Measurements from ENCODE around the gene BCL7A.

Gene BCL7A

DNA sequence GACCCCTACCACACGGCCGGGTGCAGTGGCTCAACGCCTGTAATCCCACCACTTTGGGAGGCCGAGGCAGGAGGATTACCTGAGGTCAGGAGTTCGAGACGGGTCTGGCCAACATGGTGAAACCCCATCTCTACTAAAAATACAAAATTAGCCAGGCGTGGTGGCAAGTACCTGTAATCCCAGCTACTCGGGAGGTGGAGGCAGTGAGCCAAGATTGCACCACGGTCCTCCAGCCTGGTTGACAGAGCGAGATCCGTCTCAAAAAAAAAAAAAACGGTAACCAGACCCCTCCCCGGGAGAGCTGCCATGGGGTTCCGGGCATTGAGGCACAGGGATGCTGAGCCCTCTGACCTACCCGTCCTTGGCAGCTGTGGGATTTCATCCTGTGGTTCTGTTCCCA is 21.8 kb downstream of the BCL7A start:
- peaks cover 44 to 93% of the 10 kb centered on the region in 2 donors for H3K36me3 ChIP-seq (replicated peaks in 1 of 2; ENCODE audit: control insufficient read depth in 2 of 2, insufficient read depth in 2 of 2, low read length in 2 of 2)

DNA sequence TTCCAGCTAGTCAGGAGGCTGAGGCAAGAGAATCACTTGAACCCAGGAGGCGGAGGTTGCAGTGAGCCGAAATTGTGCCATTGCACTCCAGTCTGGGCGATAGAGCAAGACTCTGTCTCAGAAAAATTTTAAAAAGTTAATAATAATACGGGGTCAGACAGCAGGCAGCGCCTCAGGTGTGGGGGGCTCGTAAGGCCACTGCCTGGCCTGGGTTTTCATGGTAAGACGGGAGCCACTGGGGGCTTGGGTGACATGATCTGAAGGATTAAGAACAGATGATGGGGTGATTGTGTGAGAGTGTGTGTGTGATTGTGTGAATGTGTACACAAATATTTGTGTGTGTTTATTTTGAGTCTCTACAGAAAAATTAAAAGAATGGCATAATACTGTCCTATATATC is 23.6 kb downstream of the BCL7A start:
- Histone ChIP-seq H3K4me3 (ENCODE audit: low read length in 2 of 2) (no peak overlapping the region), H3K4me2 (ENCODE audit: insufficient read depth, low read length, poor library complexity, severe bottlenecking) (no peak overlapping the region), H3K14ac (ENCODE audit: low read length) (no peak overlapping the region), H3K79me1 (ENCODE audit: low read depth, low read length) (peaks cover 9% of the 10 kb centered on the region), H2BK15ac (ENCODE audit: low read length) (no peak overlapping the region), H3K36me3 (replicated peaks in 1 of 2; ENCODE audit: control insufficient read depth in 2 of 2, insufficient read depth in 2 of 2, low read length in 2 of 2) (peaks cover 45 to 90% of the 10 kb centered on the region in 2 donors), H3K27ac (replicated peaks; ENCODE audit: low read length) (no peak overlapping the region), H2AFZ (ENCODE audit: low read length) (no peak overlapping the region), H3K18ac (ENCODE audit: low read length) (no peak overlapping the region), H2AK5ac (ENCODE audit: low read depth, low read length) (no peak overlapping the region), H3K9me3 (replicated peaks in 1 of 2; ENCODE audit: control insufficient read depth in 2 of 2, insufficient read depth in 1 of 2, low read depth in 1 of 2, low read length in 2 of 2) (peaks cover 0 to 11% of the 10 kb centered on the region in 2 donors), H3K9ac (ENCODE audit: low read depth, low read length, poor library complexity) (no peak overlapping the region), H4K91ac (ENCODE audit: low read depth, low read length, poor library complexity) (no peak overlapping the region), H3K27me3 (ENCODE audit: control insufficient read depth in 3 of 3, insufficient read depth in 3 of 3, low read depth in 1 of 3, low read length in 3 of 3) (no peaks in the 10 kb centered on the region), H3K23ac (ENCODE audit: low read depth, low read length, poor library complexity) (no peak overlapping the region), H2BK120ac (ENCODE audit: low read depth, low read length) (no peak overlapping the region), H2BK5ac (ENCODE audit: low read length) (no peak overlapping the region), H2BK12ac (ENCODE audit: low read length) (no peak overlapping the region), H3K4ac (ENCODE audit: low read length) (no peak overlapping the region), H4K8ac (ENCODE audit: low read depth, low read length) (no peak overlapping the region), H3K4me1 (ENCODE audit: control insufficient read depth in 2 of 2, insufficient read depth in 1 of 2, low read depth in 1 of 2, low read length in 2 of 2) (no peaks in the 10 kb centered on the region)
- DNase-seq (ENCODE audit: low spot score): no peak
- WGBS, 2 donors (ENCODE audit: extremely low coverage in 2 of 2, insufficient read length in 2 of 2, insufficient replicate concordance in 1 of 2): no CpG with 5 or more reads among the region's 7 CpGs

More for the DNA sequence above, 21.8 kb downstream of the BCL7A start:
- Histone ChIP-seq H3K4me3 (ENCODE audit: low read length in 2 of 2) (no peak overlapping the region), H2BK15ac (ENCODE audit: low read length) (no peak overlapping the region), H3K4me2 (ENCODE audit: insufficient read depth, low read length, poor library complexity, severe bottlenecking) (no peak overlapping the region), H3K79me1 (ENCODE audit: low read depth, low read length) (peaks cover 9% of the 10 kb centered on the region), H3K23ac (ENCODE audit: low read depth, low read length, poor library complexity) (no peak overlapping the region), H2BK5ac (ENCODE audit: low read length) (no peak overlapping the region), H3K14ac (ENCODE audit: low read length) (no peak overlapping the region), H3K4me1 (ENCODE audit: control insufficient read depth in 2 of 2, insufficient read depth in 1 of 2, low read depth in 1 of 2, low read length in 2 of 2) (no peaks in the 10 kb centered on the region), H3K27ac (replicated peaks; ENCODE audit: low read length) (no peak overlapping the region), H3K9me3 (replicated peaks in 1 of 2; ENCODE audit: control insufficient read depth in 2 of 2, insufficient read depth in 1 of 2, low read depth in 1 of 2, low read length in 2 of 2) (peaks cover 0 to 11% of the 10 kb centered on the region in 2 donors), H2BK12ac (ENCODE audit: low read length) (no peak overlapping the region), H3K9ac (ENCODE audit: low read depth, low read length, poor library complexity) (no peak overlapping the region), H2AK5ac (ENCODE audit: low read depth, low read length) (no peak overlapping the region), H2AFZ (ENCODE audit: low read length) (no peak overlapping the region), H3K27me3 (ENCODE audit: control insufficient read depth in 3 of 3, insufficient read depth in 3 of 3, low read depth in 1 of 3, low read length in 3 of 3) (no peaks in the 10 kb centered on the region), H4K91ac (ENCODE audit: low read depth, low read length, poor library complexity) (no peak overlapping the region), H3K4ac (ENCODE audit: low read length) (no peak overlapping the region), H4K8ac (ENCODE audit: low read depth, low read length) (no peak overlapping the region), H2BK120ac (ENCODE audit: low read depth, low read length) (no peak overlapping the region), H3K18ac (ENCODE audit: low read length) (no peak overlapping the region)
- WGBS, 2 donors (ENCODE audit: extremely low coverage in 2 of 2, insufficient read length in 2 of 2, insufficient replicate concordance in 1 of 2): no CpG with 5 or more reads among the region's 15 CpGs
- DNase-seq (ENCODE audit: low spot score): no peak

DNA sequence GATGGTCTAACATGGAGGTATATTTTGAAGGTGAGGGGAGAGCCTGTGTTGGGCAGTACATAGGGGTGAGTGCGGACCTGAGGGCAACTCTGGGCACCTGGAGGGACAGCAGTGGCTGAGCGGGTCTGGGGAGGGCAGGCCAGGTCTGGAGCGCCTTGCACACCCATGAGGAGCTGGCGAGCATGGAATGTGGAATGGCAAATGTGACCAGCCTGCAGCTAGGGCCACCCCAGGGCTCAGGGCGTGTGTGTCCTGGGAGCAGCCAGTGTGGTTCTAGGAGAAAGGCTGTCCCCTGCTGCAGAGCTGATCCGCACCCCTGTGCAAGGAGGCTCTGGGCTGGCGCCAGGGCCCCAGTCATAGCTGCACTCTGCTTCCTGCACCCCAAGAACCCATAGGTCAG is 24.5 kb downstream of the BCL7A start:
- Histone ChIP-seq H3K18ac (ENCODE audit: low read length) (no peak overlapping the region), H3K9ac (ENCODE audit: low read depth, low read length, poor library complexity) (no peak overlapping the region), H3K4me3 (ENCODE audit: low read length in 2 of 2) (peak overlapping the region in 1 of 2 donors; percentile 42), H3K9me3 (replicated peaks in 1 of 2; ENCODE audit: control insufficient read depth in 2 of 2, insufficient read depth in 1 of 2, low read depth in 1 of 2, low read length in 2 of 2) (peaks cover 0 to 11% of the 10 kb centered on the region in 2 donors), H2BK12ac (ENCODE audit: low read length) (no peak overlapping the region), H3K36me3 (replicated peaks in 1 of 2; ENCODE audit: control insufficient read depth in 2 of 2, insufficient read depth in 2 of 2, low read length in 2 of 2) (peaks cover 45 to 90% of the 10 kb centered on the region in 2 donors), H2AK5ac (ENCODE audit: low read depth, low read length) (no peak overlapping the region), H4K8ac (ENCODE audit: low read depth, low read length) (no peak overlapping the region), H3K27me3 (ENCODE audit: control insufficient read depth in 3 of 3, insufficient read depth in 3 of 3, low read depth in 1 of 3, low read length in 3 of 3) (no peaks in the 10 kb centered on the region), H2BK5ac (ENCODE audit: low read length) (no peak overlapping the region), H2BK15ac (ENCODE audit: low read length) (no peak overlapping the region), H3K4me1 (ENCODE audit: control insufficient read depth in 2 of 2, insufficient read depth in 1 of 2, low read depth in 1 of 2, low read length in 2 of 2) (no peaks in the 10 kb centered on the region), H3K4me2 (ENCODE audit: insufficient read depth, low read length, poor library complexity, severe bottlenecking) (no peak overlapping the region), H3K4ac (ENCODE audit: low read length) (no peak overlapping the region), H2AFZ (ENCODE audit: low read length) (no peak overlapping the region), H3K79me1 (ENCODE audit: low read depth, low read length) (peaks cover 7% of the 10 kb centered on the region), H3K14ac (ENCODE audit: low read length) (no peak overlapping the region), H2BK120ac (ENCODE audit: low read depth, low read length) (no peak overlapping the region), H4K91ac (ENCODE audit: low read depth, low read length, poor library complexity) (no peak overlapping the region), H3K23ac (ENCODE audit: low read depth, low read length, poor library complexity) (no peak overlapping the region), H3K27ac (replicated peaks; ENCODE audit: low read length) (no peak overlapping the region)
- no CpG with 5 or more reads among the region's 7 CpGs for WGBS, 2 donors (ENCODE audit: extremely low coverage in 2 of 2, insufficient read length in 2 of 2, insufficient replicate concordance in 1 of 2)
- DNase-seq (ENCODE audit: low spot score): no peak

DNA sequence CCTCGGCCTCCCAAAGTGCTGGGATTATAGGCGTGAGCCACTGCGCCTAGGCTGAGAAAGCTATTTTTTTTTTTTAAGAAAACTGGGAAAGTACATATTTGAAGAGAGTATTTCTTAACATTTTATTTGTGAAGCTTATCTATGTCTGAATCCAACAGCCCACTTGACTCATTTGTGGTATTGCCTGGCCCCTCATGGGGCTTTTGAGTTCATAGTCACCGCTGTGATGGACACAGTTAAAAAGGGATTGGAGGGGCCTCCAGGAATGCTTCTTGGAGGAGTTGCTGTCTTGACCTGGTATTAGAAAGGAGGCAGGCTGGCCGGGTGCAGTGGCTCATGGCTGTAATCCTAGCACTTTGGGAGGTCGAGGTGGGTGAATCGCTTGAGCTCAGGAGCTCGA is 26.5 kb downstream of the BCL7A start:
- Histone ChIP-seq H2BK5ac (ENCODE audit: low read length) (no peak overlapping the region), H2BK120ac (ENCODE audit: low read depth, low read length) (no peak overlapping the region), H2AFZ (ENCODE audit: low read length) (no peak overlapping the region), H3K23ac (ENCODE audit: low read depth, low read length, poor library complexity) (no peak overlapping the region), H2BK12ac (ENCODE audit: low read length) (no peak overlapping the region), H3K4me1 (ENCODE audit: control insufficient read depth in 2 of 2, insufficient read depth in 1 of 2, low read depth in 1 of 2, low read length in 2 of 2) (no peaks in the 10 kb centered on the region), H3K36me3 (replicated peaks in 1 of 2; ENCODE audit: control insufficient read depth in 2 of 2, insufficient read depth in 2 of 2, low read length in 2 of 2) (peaks cover 44 to 80% of the 10 kb centered on the region in 2 donors), H4K91ac (ENCODE audit: low read depth, low read length, poor library complexity) (no peak overlapping the region), H3K79me1 (ENCODE audit: low read depth, low read length) (peaks cover 3% of the 10 kb centered on the region), H3K18ac (ENCODE audit: low read length) (no peak overlapping the region), H3K27ac (replicated peaks; ENCODE audit: low read length) (no peak overlapping the region), H3K4me3 (ENCODE audit: low read length in 2 of 2) (no peak overlapping the region), H3K4me2 (ENCODE audit: insufficient read depth, low read length, poor library complexity, severe bottlenecking) (no peak overlapping the region), H3K4ac (ENCODE audit: low read length) (no peak overlapping the region), H4K8ac (ENCODE audit: low read depth, low read length) (no peak overlapping the region), H3K9ac (ENCODE audit: low read depth, low read length, poor library complexity) (no peak overlapping the region), H2AK5ac (ENCODE audit: low read depth, low read length) (no peak overlapping the region), H3K27me3 (ENCODE audit: control insufficient read depth in 3 of 3, insufficient read depth in 3 of 3, low read depth in 1 of 3, low read length in 3 of 3) (no peaks in the 10 kb centered on the region), H3K14ac (ENCODE audit: low read length) (no peak overlapping the region), H2BK15ac (ENCODE audit: low read length) (no peak overlapping the region), H3K9me3 (replicated peaks in 1 of 2; ENCODE audit: control insufficient read depth in 2 of 2, insufficient read depth in 1 of 2, low read depth in 1 of 2, low read length in 2 of 2) (peaks cover 0 to 11% of the 10 kb centered on the region in 2 donors)
- no CpG with 5 or more reads among the region's 8 CpGs for WGBS, 2 donors (ENCODE audit: extremely low coverage in 2 of 2, insufficient read length in 2 of 2, insufficient replicate concordance in 1 of 2)
- no peak for DNase-seq (ENCODE audit: low spot score)
